H4 (cell line): ENCODE data around the gene KIF12. TPM values are rescaled to one million over a fixed set of nuclear protein-coding genes. Genes with fewer than 3 reads are reported as not detected.

Experiments used
- DNase-seq: peaks from one replicate; pipeline ENCODE4 v3.0.0-alpha.2; 2015; ENCODE audit warnings: low spot score
- total RNA-seq: library from RNA; depleted of rRNA; stranded (reverse); fragments of >200 nt; shearing (Covaris generic); gene quantifications from 2 replicates; pipeline ENCODE4 v1.2.3, GENCODE V29; 2014

The KIF12 gene
- total RNA-seq, 1 experiment from 2014 or later: not detected

- no peak for DNase-seq
These were observed 29.5 kb downstream of the KIF12 start for GRCh38 chr9:114069476-114070187.

GRCh38 chr9:114065304-114065703 lies 33.8 kb downstream of the KIF12 start:
- no peak for DNase-seq

GRCh38 chr9:114061830-114062474 lies 37.1 kb downstream of the KIF12 start:
- DNase-seq: no peak

GRCh38 chr9:114061292-114061691 lies 37.8 kb downstream of the KIF12 start:
- no peak for DNase-seq

- DNase-seq: no peak
These were observed 38.4 kb downstream of the KIF12 start for GRCh38 chr9:114060711-114061110.

- DNase-seq: no peak
These were observed 39.0 kb downstream of the KIF12 start for GRCh38 chr9:114060070-114060469.

- DNase-seq: no peak
These were observed 39.9 kb downstream of the KIF12 start for GRCh38 chr9:114059047-114059803.

- no peak for DNase-seq
These were observed 40.4 kb downstream of the KIF12 start for GRCh38 chr9:114058688-114059046.

- no peak for DNase-seq
These were observed 41.8 kb downstream of the KIF12 start for GRCh38 chr9:114057161-114057885.

- DNase-seq: no peak
These were observed 42.6 kb downstream of the KIF12 start for GRCh38 chr9:114056527-114056926.

- no peak for DNase-seq
These were observed 43.2 kb downstream of the KIF12 start for GRCh38 chr9:114055894-114056293.

- no peak for DNase-seq
These were observed 44.0 kb downstream of the KIF12 start for GRCh38 chr9:114055061-114055460.

- DNase-seq: no peak
These were observed 44.9 kb downstream of the KIF12 start for GRCh38 chr9:114054191-114054690.

GRCh38 chr9:114053246-114054005 lies 45.7 kb downstream of the KIF12 start:
- DNase-seq: no peak

GRCh38 chr9:114051706-114052105 lies 47.4 kb downstream of the KIF12 start:
- no peak for DNase-seq

GRCh38 chr9:114051281-114051680 lies 47.8 kb downstream of the KIF12 start:
- DNase-seq: no peak

GRCh38 chr9:114050646-114051045 lies 48.4 kb downstream of the KIF12 start:
- no peak for DNase-seq

GRCh38 chr9:114050226-114050568 lies 48.9 kb downstream of the KIF12 start:
- DNase-seq: no peak

GRCh38 chr9:114049441-114050225 lies 49.5 kb downstream of the KIF12 start:
- DNase-seq: no peak
